Neural cell (in vitro differentiated cells): ENCODE measurements around the gene UBE2Q1. TPM values are rescaled to one million over a fixed set of nuclear protein-coding genes. Genes with fewer than 3 reads are reported as not detected.

Experiments
- H2AFZ ChIP-seq: fragments of 200-600, 300-800 bp; sonication (generic), shearing (Covaris generic); 2 replicates; pipeline ENCODE4 v1.6.0; 2014; ENCODE audit warnings: low read depth, mild to moderate bottlenecking, antibody characterized with exemption, low read length, moderate library complexity
- H3F3A ChIP-seq: fragments of 200-600 bp; shearing (Covaris generic); 2 replicates; pipeline ENCODE4 v1.6.1; 2016; ENCODE audit warnings: mild to moderate bottlenecking, moderate library complexity, mixed read lengths, antibody characterized with exemption, low read length; ENCODE audit not compliant: insufficient read depth, poor library complexity, severe bottlenecking
- H3K27ac ChIP-seq: fragments of 200-600, 300-800 bp; sonication (generic), shearing (Covaris generic); 2 replicates; pipeline ENCODE4 v1.5.1; 2014; ENCODE audit warnings: mild to moderate bottlenecking, low read length, moderate library complexity
- H3K27me3 ChIP-seq: fragments of 300-800, 200-600 bp; sonication (generic), shearing (Covaris generic); 2 replicates; pipeline ENCODE4 v1.6.0; 2014; ENCODE audit warnings: mild to moderate bottlenecking, low read depth, low read length, moderate library complexity; ENCODE audit not compliant: insufficient read depth
- H3K36me3 ChIP-seq: fragments of 300-800, 200-600 bp; sonication (generic), shearing (Covaris generic); 2 replicates; pipeline ENCODE4 v1.5.1; 2014; ENCODE audit warnings: mild to moderate bottlenecking, antibody characterized with exemption, low read length, moderate library complexity; ENCODE audit not compliant: insufficient read depth
- H3K4me2 ChIP-seq: fragments of 300-800, 200-600 bp; sonication (generic), shearing (Covaris generic); 2 replicates; pipeline ENCODE4 v1.6.0; 2014; ENCODE audit warnings: mild to moderate bottlenecking, low read length
- H3K4me3 ChIP-seq: fragments of 300-800, 200-600 bp; sonication (generic), shearing (Covaris generic); 2 replicates; pipeline ENCODE4 v1.5.1; 2014; ENCODE audit warnings: mild to moderate bottlenecking, low read length, moderate library complexity
- H3K79me2 ChIP-seq: fragments of 200-600 bp; shearing (Covaris generic); replicated peaks from 2 replicates; pipeline ENCODE4 v1.6.0; 2014; ENCODE audit warnings: mild to moderate bottlenecking, low read length, moderate library complexity; ENCODE audit not compliant: insufficient read depth
- H3K9ac ChIP-seq: fragments of 300-800, 200-600 bp; sonication (generic), shearing (Covaris generic); 2 replicates; pipeline ENCODE4 v1.6.1; 2016; ENCODE audit warnings: mild to moderate bottlenecking, low read length, mixed read lengths
- H3K9me2 ChIP-seq: fragments of 200-600 bp; shearing (Covaris generic); 2 replicates; pipeline ENCODE4 v1.6.1; 2016; ENCODE audit warnings: mild to moderate bottlenecking, low read length, mixed read lengths; ENCODE audit not compliant: insufficient read depth
- H3K9me3 ChIP-seq: fragments of 200-600, 300-800 bp; sonication (generic), shearing (Covaris generic); 2 replicates; pipeline ENCODE4 v1.6.1; 2016; ENCODE audit warnings: mild to moderate bottlenecking, mixed run types, low read length, moderate library complexity, mixed read lengths
- H4K20me1 ChIP-seq: fragments of 200-600 bp; shearing (Covaris generic); 2 replicates; pipeline ENCODE4 v1.6.1; 2016; ENCODE audit warnings: mild to moderate bottlenecking, mixed run types; ENCODE audit not compliant: insufficient read depth
- EP300 ChIP-seq: fragments of 450-650 bp; conservative IDR thresholded peaks from 2 replicates; pipeline ENCODE4 v1.6.1; 2014; ENCODE audit warnings: antibody characterized with exemption, mild to moderate bottlenecking, moderate library complexity; ENCODE audit not compliant: poor library complexity, severe bottlenecking
- EZH2 ChIP-seq: fragments of 200-600, 300-800 bp; shearing (Covaris generic), sonication (generic); IDR thresholded peaks from 2 replicates; pipeline ENCODE4 v1.6.1; 2014; ENCODE audit warnings: antibody characterized with exemption, low read length, borderline replicate concordance, mild to moderate bottlenecking; ENCODE audit not compliant: insufficient read depth, poor library complexity, severe bottlenecking
- MXI1 ChIP-seq: fragments of 450-650 bp; conservative IDR thresholded peaks from 2 replicates; pipeline ENCODE4 v1.6.1; 2014; ENCODE audit warnings: antibody characterized with exemption, mild to moderate bottlenecking; ENCODE audit not compliant: poor library complexity, severe bottlenecking
- POLR2AphosphoS5 ChIP-seq: IDR thresholded peaks from 2 replicates; pipeline ENCODE4 v1.6.1; 2012
- RAD21 ChIP-seq: fragments of 450-650 bp; conservative IDR thresholded peaks from 2 replicates; pipeline ENCODE4 v1.6.1; 2014; ENCODE audit warnings: antibody characterized with exemption, mild to moderate bottlenecking, moderate library complexity
- SMC3 ChIP-seq: fragments of 450-650 bp; conservative IDR thresholded peaks from 2 replicates; pipeline ENCODE4 v1.6.1; 2014; ENCODE audit warnings: antibody characterized with exemption, mild to moderate bottlenecking, moderate library complexity; ENCODE audit not compliant: poor library complexity
- TAF1 ChIP-seq: IDR thresholded peaks from 2 replicates; pipeline ENCODE4 v1.6.1; 2012; ENCODE audit warnings: low read depth
- polyA plus RNA-seq: library from polyadenylated mRNA; depleted of rRNA; stranded (reverse); fragments of >200 nt; gene quantifications from 2 replicates; pipeline ENCODE4 v1.2.3, GENCODE V29; 2014
- TF ChIP-seq, protein P1 (sequence below): fragments of 450-650 bp; IDR thresholded peaks from 2 replicates; pipeline ENCODE4 v1.5.1; 2014; ENCODE audit warnings: antibody characterized with exemption, mild to moderate bottlenecking, moderate library complexity; ENCODE audit not compliant: poor library complexity, severe bottlenecking
- TF ChIP-seq, protein P2 (sequence below): IDR thresholded peaks from 2 replicates; pipeline ENCODE4 v1.6.1; 2012; ENCODE audit warnings: borderline replicate concordance

UBE2Q1 gene
- polyA plus RNA-seq, 1 donor from 2014 or later: 103 TPM

DNA sequence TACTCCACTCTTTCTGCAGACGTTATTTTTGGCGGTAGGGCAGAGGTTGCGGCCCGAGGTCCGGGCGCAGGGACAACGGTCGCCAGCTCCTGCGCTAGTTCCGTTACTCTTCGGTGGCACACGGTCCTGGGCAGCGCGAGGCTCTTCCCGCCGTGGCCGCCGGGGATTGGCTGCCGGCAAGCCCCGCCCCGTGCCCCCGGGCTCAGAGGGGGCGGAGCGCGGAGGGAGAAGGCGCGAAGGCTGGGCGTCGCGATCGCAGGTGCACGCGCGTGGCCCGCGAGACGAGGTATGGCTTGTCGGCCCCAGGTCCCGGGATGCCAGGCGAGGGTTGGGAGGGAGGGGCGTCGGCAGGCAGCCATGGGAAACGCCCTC is 55.7 kb downstream of the UBE2Q1 start:
- Histone ChIP-seq H3K36me3 (no peaks in the 10 kb centered on the region), H3K4me2 (no peak overlapping the region), H3K27ac (no peak overlapping the region), H3K79me2 (no peaks in the 10 kb centered on the region), H3K9me2 (no peaks in the 10 kb centered on the region), H3K9me3 (peaks cover 7% of the 10 kb centered on the region), H2AFZ (no peak overlapping the region), H3F3A (no peaks in the 10 kb centered on the region), H3K9ac (no peak overlapping the region), H3K27me3 (peaks cover 76% of the 10 kb centered on the region), H3K4me3 (peak overlapping the region; percentile 46), H4K20me1 (no peaks in the 10 kb centered on the region)
- TF ChIP-seq SMC3: no peak
- TF ChIP-seq POLR2AphosphoS5: no peak
- TF ChIP-seq EP300: no peak
- TF ChIP-seq, protein P1, sequence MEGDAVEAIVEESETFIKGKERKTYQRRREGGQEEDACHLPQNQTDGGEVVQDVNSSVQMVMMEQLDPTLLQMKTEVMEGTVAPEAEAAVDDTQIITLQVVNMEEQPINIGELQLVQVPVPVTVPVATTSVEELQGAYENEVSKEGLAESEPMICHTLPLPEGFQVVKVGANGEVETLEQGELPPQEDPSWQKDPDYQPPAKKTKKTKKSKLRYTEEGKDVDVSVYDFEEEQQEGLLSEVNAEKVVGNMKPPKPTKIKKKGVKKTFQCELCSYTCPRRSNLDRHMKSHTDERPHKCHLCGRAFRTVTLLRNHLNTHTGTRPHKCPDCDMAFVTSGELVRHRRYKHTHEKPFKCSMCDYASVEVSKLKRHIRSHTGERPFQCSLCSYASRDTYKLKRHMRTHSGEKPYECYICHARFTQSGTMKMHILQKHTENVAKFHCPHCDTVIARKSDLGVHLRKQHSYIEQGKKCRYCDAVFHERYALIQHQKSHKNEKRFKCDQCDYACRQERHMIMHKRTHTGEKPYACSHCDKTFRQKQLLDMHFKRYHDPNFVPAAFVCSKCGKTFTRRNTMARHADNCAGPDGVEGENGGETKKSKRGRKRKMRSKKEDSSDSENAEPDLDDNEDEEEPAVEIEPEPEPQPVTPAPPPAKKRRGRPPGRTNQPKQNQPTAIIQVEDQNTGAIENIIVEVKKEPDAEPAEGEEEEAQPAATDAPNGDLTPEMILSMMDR: no peak
- TF ChIP-seq TAF1: no peak
- no peak for TF ChIP-seq MXI1
- TF ChIP-seq, protein P2, sequence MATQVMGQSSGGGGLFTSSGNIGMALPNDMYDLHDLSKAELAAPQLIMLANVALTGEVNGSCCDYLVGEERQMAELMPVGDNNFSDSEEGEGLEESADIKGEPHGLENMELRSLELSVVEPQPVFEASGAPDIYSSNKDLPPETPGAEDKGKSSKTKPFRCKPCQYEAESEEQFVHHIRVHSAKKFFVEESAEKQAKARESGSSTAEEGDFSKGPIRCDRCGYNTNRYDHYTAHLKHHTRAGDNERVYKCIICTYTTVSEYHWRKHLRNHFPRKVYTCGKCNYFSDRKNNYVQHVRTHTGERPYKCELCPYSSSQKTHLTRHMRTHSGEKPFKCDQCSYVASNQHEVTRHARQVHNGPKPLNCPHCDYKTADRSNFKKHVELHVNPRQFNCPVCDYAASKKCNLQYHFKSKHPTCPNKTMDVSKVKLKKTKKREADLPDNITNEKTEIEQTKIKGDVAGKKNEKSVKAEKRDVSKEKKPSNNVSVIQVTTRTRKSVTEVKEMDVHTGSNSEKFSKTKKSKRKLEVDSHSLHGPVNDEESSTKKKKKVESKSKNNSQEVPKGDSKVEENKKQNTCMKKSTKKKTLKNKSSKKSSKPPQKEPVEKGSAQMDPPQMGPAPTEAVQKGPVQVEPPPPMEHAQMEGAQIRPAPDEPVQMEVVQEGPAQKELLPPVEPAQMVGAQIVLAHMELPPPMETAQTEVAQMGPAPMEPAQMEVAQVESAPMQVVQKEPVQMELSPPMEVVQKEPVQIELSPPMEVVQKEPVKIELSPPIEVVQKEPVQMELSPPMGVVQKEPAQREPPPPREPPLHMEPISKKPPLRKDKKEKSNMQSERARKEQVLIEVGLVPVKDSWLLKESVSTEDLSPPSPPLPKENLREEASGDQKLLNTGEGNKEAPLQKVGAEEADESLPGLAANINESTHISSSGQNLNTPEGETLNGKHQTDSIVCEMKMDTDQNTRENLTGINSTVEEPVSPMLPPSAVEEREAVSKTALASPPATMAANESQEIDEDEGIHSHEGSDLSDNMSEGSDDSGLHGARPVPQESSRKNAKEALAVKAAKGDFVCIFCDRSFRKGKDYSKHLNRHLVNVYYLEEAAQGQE: no peak
- no peak for TF ChIP-seq EZH2
- TF ChIP-seq RAD21: no peak

DNA sequence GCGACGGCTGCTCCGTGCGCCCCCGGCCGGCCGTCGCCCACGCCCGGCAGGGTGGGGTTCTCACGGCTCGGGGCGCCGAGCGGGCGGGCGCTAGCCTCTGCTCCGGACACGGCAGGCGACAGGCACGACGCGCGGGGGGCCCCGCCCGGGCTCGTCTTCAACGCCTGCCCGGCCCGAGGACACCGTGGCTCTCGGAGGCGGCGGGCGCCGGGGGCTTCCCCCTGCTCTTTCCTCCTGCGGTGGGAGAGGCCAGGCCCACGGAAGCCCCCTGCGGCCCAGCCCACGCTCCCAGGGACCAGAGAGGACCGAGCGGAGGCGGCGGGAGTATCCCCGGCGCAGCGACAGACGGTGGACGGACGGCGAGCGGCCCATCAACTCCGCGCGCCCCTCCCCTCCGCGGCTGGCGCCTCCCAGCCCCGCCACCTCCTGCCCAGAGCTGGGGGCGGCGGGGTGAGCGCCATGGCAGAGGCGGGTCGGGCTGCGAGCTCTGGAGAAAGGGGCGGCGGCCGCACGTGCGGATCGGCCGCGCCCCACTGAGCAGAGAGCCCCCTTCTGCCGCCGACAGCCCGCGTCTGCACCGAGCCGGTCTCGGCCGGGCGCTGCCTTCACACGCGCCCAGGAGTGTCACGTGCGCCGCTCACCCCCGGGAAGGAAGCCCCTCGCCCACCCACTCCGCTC is 56.3 kb downstream of the UBE2Q1 start, which contains the start of the genes SHE and TDRD10:
TSS of gene SHE (minus strand) at position 347 of the 678 bp plus-strand sequence. CDS start 386 bp downstream, outside the sequence.
TSS of gene TDRD10 (plus strand) at position 154 of the 678 bp plus-strand sequence. CDS start 4,685 bp downstream, outside the sequence.
- Histone ChIP-seq H3K9me2 (no peaks in the 10 kb centered on the region), H4K20me1 (no peaks in the 10 kb centered on the region), H2AFZ (no peak within 1 kb of the TSS), H3F3A (no peaks in the 10 kb centered on the region), H3K4me2 (no peak within 1 kb of the TSS), H3K27me3 (peaks cover 73% of the 10 kb centered on the region), H3K79me2 (no peaks in the 10 kb centered on the region), H3K9me3 (peaks cover 7% of the 10 kb centered on the region), H3K9ac (no peak within 1 kb of the TSS), H3K4me3 (peak within 1 kb of the TSS; percentile 46), H3K36me3 (no peaks in the 10 kb centered on the region), H3K27ac (no peak within 1 kb of the TSS)
- no peak for TF ChIP-seq RAD21
- TF ChIP-seq, protein P1: no peak
- TF ChIP-seq TAF1: no peak
- TF ChIP-seq EP300: no peak
- TF ChIP-seq EZH2: no peak
- TF ChIP-seq, protein P2: no peak
- no peak for TF ChIP-seq MXI1
- TF ChIP-seq SMC3: no peak
- TF ChIP-seq POLR2AphosphoS5: no peak
